ENCODE measurements around the gene CFAP210. TPM values are rescaled to one million over a fixed set of nuclear protein-coding genes. Genes with fewer than 3 reads are reported as not detected.

Gene CFAP210
- total and polyA plus RNA-seq, 9 of the 15 experiments (the other 6 are each of a cell fraction or from before 2014, with no cell fraction given), result 0.75 to 3.6 (median 1.3) TPM

- no peak for TF ChIP-seq ZBTB33 (CRISPR knock-in tag; IDR thresholded peaks at IDR 0.05)
- no peak for TF ChIP-seq CHCHD3 (CRISPR knock-in tag; IDR thresholded peaks at IDR 0.05)
- TF ChIP-seq NFXL1 (CRISPR knock-in tag; IDR thresholded peaks at IDR 0.05), result peak; percentile 98
- peak; percentile 96 for TF ChIP-seq ZNF212 (CRISPR knock-in tag; IDR thresholded peaks at IDR 0.05)
- peak; percentile 81 for TF ChIP-seq GMEB1 (CRISPR knock-in tag; IDR thresholded peaks at IDR 0.05)
- TF ChIP-seq ETS1 (conservative IDR thresholded peaks at IDR 0.05; ENCODE audit: control insufficient read depth, low read depth, low read length), result no peak
- no peak for TF ChIP-seq SRSF9 (IDR thresholded peaks at IDR 0.05; ENCODE audit: borderline replicate concordance, low read depth, low read length)
- TF ChIP-seq PYGO2 (tag; IDR thresholded peaks at IDR 0.05), result peak; percentile 98
- no peak for TF ChIP-seq NCOA1 (IDR thresholded peaks at IDR 0.05; ENCODE audit: low read depth)
- TF ChIP-seq ZFP36 (IDR thresholded peaks at IDR 0.05; ENCODE audit: low read depth, low read length, partially characterized antibody), result peak; percentile 10
- peak; percentile 99 for TF ChIP-seq SMAD3 (CRISPR knock-in tag; conservative IDR thresholded peaks at IDR 0.05)
- TF ChIP-seq MCM7 (IDR thresholded peaks at IDR 0.05), result no peak
- peak; percentile 73 to 81; a peak in 3 of 4 replicates for TF ChIP-seq SRF (CRISPR knock-in tag; IDR thresholded peaks at IDR 0.05)
- TF ChIP-seq ZNF592 (IDR thresholded peaks at IDR 0.05), result peak; percentile 100
- TF ChIP-seq ZFP91 (CRISPR knock-in tag; IDR thresholded peaks at IDR 0.05), result no peak
- peak; percentile 40; the same call in 1 of the 2 replicates for TF ChIP-seq TCF3 (CRISPR knock-in tag; IDR thresholded peaks at IDR 0.05)
- TF ChIP-seq HMG20A (CRISPR knock-in tag; conservative IDR thresholded peaks at IDR 0.05), result peak; percentile 82; the same call in 1 of the 2 replicates
These were observed 17.7 kb upstream of the CFAP210 start (continued) for GRCh38 chr2:169711751-169712509.
